ENCODE measurements around the gene LYL1. TPM values are rescaled to one million over a fixed set of nuclear protein-coding genes. Genes with fewer than 3 reads are reported as not detected.

LYL1 gene
- total and polyA plus RNA-seq, 2 donors from 2014 or later, result 8.5 to 13.8 TPM

- intact Hi-C loops (cut with DNase I), result no loop called here
- H3K27me3 ChIP-seq (ENCODE audit: control insufficient read depth, insufficient read depth, low read length), result no peaks in the 10 kb centered on the region
- DNase-seq (no peak), FAIRE-seq (no peak)
- TF ChIP-seq CTCF (IDR thresholded peaks at IDR 0.05; ENCODE audit: borderline replicate concordance, extremely low read depth, insufficient read depth), result no peak
- no peaks in the 10 kb centered on the region for H3K9me3 ChIP-seq (ENCODE audit: control insufficient read depth in 2 of 3, insufficient read depth in 1 of 3, low read length in 3 of 3)
- no peak overlapping the region for H3K9ac ChIP-seq (ENCODE audit: low read length in 3 of 3)
- no peak overlapping the region for H3K27ac ChIP-seq (ENCODE audit: low read depth in 2 of 2, low read length in 2 of 2)
- H3K36me3 ChIP-seq (ENCODE audit: control insufficient read depth in 2 of 3, insufficient read depth in 3 of 3, low read length in 3 of 3), result no peaks in the 10 kb centered on the region
- peaks cover 0 to 17% (median 8%) of the 10 kb centered on the region in 3 donors for H3K4me1 ChIP-seq (ENCODE audit: control insufficient read depth in 2 of 3, insufficient read depth in 2 of 3, low read depth in 1 of 3, low read length in 3 of 3)
- H3K4me3 ChIP-seq (ENCODE audit: low read length in 3 of 3), result no peak overlapping the region
Measured at GRCh38 chr19:13087295-13087694, 15.4 kb downstream of the LYL1 start.

- no peak for TF ChIP-seq CTCF (IDR thresholded peaks at IDR 0.05; ENCODE audit: borderline replicate concordance, extremely low read depth, insufficient read depth)
- intact Hi-C loops (cut with DNase I), result no loop called here
- Histone ChIP-seq H3K27me3 (ENCODE audit: control insufficient read depth, insufficient read depth, low read length) (no peaks in the 10 kb centered on the region), H3K9ac (ENCODE audit: low read length in 3 of 3) (no peak overlapping the region), H3K9me3 (ENCODE audit: control insufficient read depth in 2 of 3, insufficient read depth in 1 of 3, low read length in 3 of 3) (no peaks in the 10 kb centered on the region), H3K36me3 (ENCODE audit: control insufficient read depth in 2 of 3, insufficient read depth in 3 of 3, low read length in 3 of 3) (no peaks in the 10 kb centered on the region), H3K4me1 (ENCODE audit: control insufficient read depth in 2 of 3, insufficient read depth in 2 of 3, low read depth in 1 of 3, low read length in 3 of 3) (peaks cover 0 to 13% (median 8%) of the 10 kb centered on the region in 3 donors), H3K4me3 (ENCODE audit: low read length in 3 of 3) (no peak overlapping the region), H3K27ac (ENCODE audit: low read depth in 2 of 2, low read length in 2 of 2) (no peak overlapping the region)
- FAIRE-seq (no peak), DNase-seq (no peak)
Measured at GRCh38 chr19:13086341-13086740, 16.3 kb downstream of the LYL1 start.

GRCh38 chr19:13085666-13086065 lies 17.0 kb downstream of the LYL1 start:
- no peak for DNase-seq
- Histone ChIP-seq H3K36me3 (ENCODE audit: control insufficient read depth in 2 of 3, insufficient read depth in 3 of 3, low read length in 3 of 3) (no peaks in the 10 kb centered on the region), H3K9ac (ENCODE audit: low read length in 3 of 3) (no peak overlapping the region), H3K4me1 (ENCODE audit: control insufficient read depth in 2 of 3, insufficient read depth in 2 of 3, low read depth in 1 of 3, low read length in 3 of 3) (peaks cover 0 to 10% (median 5%) of the 10 kb centered on the region in 3 donors), H3K4me3 (ENCODE audit: low read length in 3 of 3) (no peak overlapping the region), H3K9me3 (ENCODE audit: control insufficient read depth in 2 of 3, insufficient read depth in 1 of 3, low read length in 3 of 3) (no peaks in the 10 kb centered on the region), H3K27ac (ENCODE audit: low read depth in 2 of 2, low read length in 2 of 2) (no peak overlapping the region), H3K27me3 (ENCODE audit: control insufficient read depth, insufficient read depth, low read length) (no peaks in the 10 kb centered on the region)
- FAIRE-seq, result no peak
- intact Hi-C loops (cut with DNase I), result no loop called here
- TF ChIP-seq CTCF (IDR thresholded peaks at IDR 0.05; ENCODE audit: borderline replicate concordance, extremely low read depth, insufficient read depth), result no peak

- Histone ChIP-seq H3K9ac (ENCODE audit: low read length in 3 of 3) (no peak overlapping the region), H3K9me3 (ENCODE audit: control insufficient read depth in 2 of 3, insufficient read depth in 1 of 3, low read length in 3 of 3) (no peaks in the 10 kb centered on the region), H3K27me3 (ENCODE audit: control insufficient read depth, insufficient read depth, low read length) (no peaks in the 10 kb centered on the region), H3K4me1 (ENCODE audit: control insufficient read depth in 2 of 3, insufficient read depth in 2 of 3, low read depth in 1 of 3, low read length in 3 of 3) (peaks cover 0 to 8% (median 0%) of the 10 kb centered on the region in 3 donors), H3K36me3 (ENCODE audit: control insufficient read depth in 2 of 3, insufficient read depth in 3 of 3, low read length in 3 of 3) (no peaks in the 10 kb centered on the region), H3K4me3 (ENCODE audit: low read length in 3 of 3) (no peak overlapping the region), H3K27ac (ENCODE audit: low read depth in 2 of 2, low read length in 2 of 2) (no peak overlapping the region)
- TF ChIP-seq CTCF (IDR thresholded peaks at IDR 0.05; ENCODE audit: borderline replicate concordance, extremely low read depth, insufficient read depth), result no peak
- FAIRE-seq (no peak), DNase-seq (no peak)
- intact Hi-C loops (cut with DNase I), result no loop called here
Measured at GRCh38 chr19:13083627-13084026, 19.0 kb downstream of the LYL1 start.

All from kidney (tissue), 14 donors.